CD14-positive monocyte (primary cell): ENCODE data around the gene UBE2E2. TPM values are rescaled to one million over a fixed set of nuclear protein-coding genes. Genes with fewer than 3 reads are reported as not detected.

Experiments used
- DNase-seq, 3 donors: peaks; one replicate each; pipeline ENCODE4 v3.0.0-alpha.2; 2011 to 2022
- H2AFZ ChIP-seq: 2 replicates; pipeline ENCODE4 v1.6.0; 2012; ENCODE audit warnings: mild to moderate bottlenecking, low read depth, low read length, inconsistent platforms; ENCODE audit not compliant: insufficient read depth, poor library complexity, severe bottlenecking
- H3K27ac ChIP-seq, 2 donors: 1 replicate in 1 of 2; 2 replicates in 1 of 2; pipeline ENCODE4 v1.5.1; 2012 to 2013; ENCODE audit warnings: low read length in 2 of 2, control low read depth in 1 of 2, inconsistent platforms in 1 of 2, low read depth in 1 of 2, mild to moderate bottlenecking in 1 of 2
- H3K27me3 ChIP-seq, 2 donors: one replicate each; pipeline versions ENCODE4 v1.6.0 to v1.6.1; 2011 to 2013; ENCODE audit warnings: low read length in 2 of 2; ENCODE audit not compliant: control insufficient read depth in 2 of 2, insufficient read depth in 2 of 2
- H3K36me3 ChIP-seq, 2 donors: replicated peaks in 1 of 2; 1 replicate in 1 of 2; 2 replicates in 1 of 2; pipeline versions ENCODE4 v1.5.1 to v1.6.1; 2012 to 2013; ENCODE audit warnings: low read length in 2 of 2, control low read depth in 1 of 2, inconsistent platforms in 1 of 2, mild to moderate bottlenecking in 1 of 2; ENCODE audit not compliant: insufficient read depth in 2 of 2, control insufficient read depth in 1 of 2
- H3K4me1 ChIP-seq, 2 donors: 1 replicate in 1 of 2; 2 replicates in 1 of 2; pipeline versions ENCODE4 v1.5.1 to v1.6.1; 2012 to 2013; ENCODE audit warnings: low read length in 2 of 2, control low read depth in 1 of 2, inconsistent platforms in 1 of 2, mild to moderate bottlenecking in 1 of 2, moderate library complexity in 1 of 2; ENCODE audit not compliant: insufficient read depth in 2 of 2, control insufficient read depth in 1 of 2
- H3K4me2 ChIP-seq: replicated peaks from 2 replicates; pipeline ENCODE3; 2012; ENCODE audit warnings: low read length, moderate library complexity, mild to moderate bottlenecking; ENCODE audit not compliant: poor library complexity, severe bottlenecking; ENCODE audit errors: extremely low read depth
- H3K4me3 ChIP-seq, 3 experiments: fragments of 200-600 bp in 1 of 3; sonication (generic) in 1 of 3; replicated peaks in 1 of 3; 1 replicate in 2 of 3; 2 replicates in 1 of 3; pipeline ENCODE4 v1.5.1; 2011 to 2013; ENCODE audit warnings: low read length in 3 of 3, mild to moderate bottlenecking in 3 of 3, control low read depth in 2 of 3, low read depth in 2 of 3, inconsistent platforms in 1 of 3, moderate library complexity in 1 of 3
- H3K79me2 ChIP-seq: 2 replicates; pipeline ENCODE4 v1.6.0; 2012; ENCODE audit warnings: mild to moderate bottlenecking, control low read depth, inconsistent platforms, low read length, moderate library complexity; ENCODE audit not compliant: insufficient read depth
- H3K9ac ChIP-seq: 2 replicates; pipeline ENCODE4 v1.6.0; 2017; ENCODE audit warnings: low read length, mild to moderate bottlenecking; ENCODE audit not compliant: insufficient read depth, poor library complexity, severe bottlenecking
- H3K9me3 ChIP-seq, 2 donors: replicated peaks in 1 of 2; 1 replicate in 1 of 2; 2 replicates in 1 of 2; pipeline versions ENCODE4 v1.5.1 to v1.6.1; 2012 to 2013; ENCODE audit warnings: low read length in 2 of 2, control low read depth in 1 of 2; ENCODE audit not compliant: control insufficient read depth in 1 of 2, insufficient read depth in 1 of 2
- H4K20me1 ChIP-seq: 2 replicates; pipeline ENCODE4 v1.6.0; 2012; ENCODE audit warnings: mild to moderate bottlenecking, low read length, control low read depth, moderate library complexity; ENCODE audit not compliant: insufficient read depth
- H3K27ac Mint-ChIP-seq, 7 donors: one replicate each; pipeline ENCODE4 v1.8.0; 2020; ENCODE audit warnings: mild to moderate bottlenecking in 7 of 7, mixed read lengths in 7 of 7, moderate library complexity in 6 of 7, inconsistent platforms in 2 of 7
- H3K27me3 Mint-ChIP-seq, 3 donors: one replicate each; pipeline ENCODE4 v1.8.0; 2021 to 2022; ENCODE audit warnings: low read depth in 3 of 3, mild to moderate bottlenecking in 3 of 3, mixed read lengths in 3 of 3, moderate library complexity in 3 of 3, inconsistent platforms in 1 of 3
- H3K36me3 Mint-ChIP-seq, 2 donors: one replicate each; pipeline ENCODE4 v1.8.0; 2020; ENCODE audit warnings: mixed read lengths in 2 of 2, inconsistent platforms in 1 of 2, mild to moderate bottlenecking in 1 of 2
- H3K4me1 Mint-ChIP-seq: one replicate; pipeline ENCODE4 v1.8.0; 2020; ENCODE audit warnings: mild to moderate bottlenecking, mixed read lengths
- H3K4me3 Mint-ChIP-seq, 2 donors: one replicate each; pipeline ENCODE4 v1.8.0; 2020; ENCODE audit warnings: mild to moderate bottlenecking in 2 of 2, mixed read lengths in 2 of 2, moderate library complexity in 1 of 2
- H3K9me3 Mint-ChIP-seq, 7 donors: one replicate each; pipeline ENCODE4 v1.8.0; 2020 to 2022; ENCODE audit warnings: mixed read lengths in 7 of 7, mild to moderate bottlenecking in 6 of 7, moderate library complexity in 6 of 7, inconsistent platforms in 2 of 7
- CTCF ChIP-seq: fragments of 200-600 bp; IDR thresholded peaks from one replicate; pipeline ENCODE4 v1.8.0; 2022; ENCODE audit warnings: antibody characterized with exemption, mild to moderate bottlenecking
- WGBS: methylation state at CpG from one replicate; pipeline ENCODE4 v1.1.5; 2013; ENCODE audit warnings: missing lambda C conversion rate; ENCODE audit not compliant: insufficient coverage; 5-methylcytosine and 5-hydroxymethylcytosine counted together
- intact Hi-C, 2 donors: fragments of 100-400 bp; cut with micrococcal nuclease; formaldehyde crosslinking; loops; one replicate each; pipeline versions ENCODE4 v1.15.0 to v1.15.1; 2023
- polyA plus RNA-seq, 3 donors: library from polyadenylated mRNA; depleted of rRNA in 1 of 3; unstranded in 2 of 3; stranded (reverse) in 1 of 3; fragments of 300-500 nt in 2 of 3; fragments of >200 nt in 1 of 3; fragmentation: Illumina TruSeq in 2 of 3; gene quantifications; 1 replicate in 2 of 3; 2 replicates in 1 of 3; pipeline ENCODE4 v1.2.3, GENCODE V29; 2012 to 2021

Gene UBE2E2
- polyA plus RNA-seq, 3 donors, result 25.8 to 78.0 (median 66.3) TPM

DNA sequence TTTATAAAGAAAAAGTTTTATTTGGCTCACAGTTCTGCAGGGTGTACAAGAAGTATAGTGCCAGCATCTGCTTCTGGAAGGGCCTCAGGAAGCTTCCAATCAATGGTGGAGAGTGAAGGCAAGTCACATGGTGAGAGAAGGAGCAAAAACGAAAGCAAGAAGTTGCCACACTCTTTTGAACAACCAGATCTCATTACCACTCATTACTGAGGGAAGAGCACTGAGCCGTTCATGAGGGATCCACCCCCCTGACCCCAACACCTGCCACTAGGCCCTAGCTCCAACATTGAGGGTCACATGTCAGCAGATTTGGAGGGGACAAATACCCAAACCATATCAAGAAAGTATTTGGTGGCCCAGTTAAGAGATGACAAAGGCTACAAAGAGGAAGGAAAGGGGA, 363.4 kb downstream of the UBE2E2 start:
- H4K20me1 ChIP-seq, result no peaks in the 10 kb centered on the region
- peaks cover 2 to 7% (median 3%) of the 10 kb centered on the region in 7 donors for H3K9me3 Mint-ChIP-seq
- H3K9ac ChIP-seq, result no peak overlapping the region
- H3K27ac ChIP-seq, result no peak overlapping the region
- H3K4me3 ChIP-seq, result no peak overlapping the region
- H2AFZ ChIP-seq, result no peak overlapping the region
- H3K4me2 ChIP-seq, result no peak overlapping the region
- peaks cover 6% of the 10 kb centered on the region in 2 donors for H3K36me3 Mint-ChIP-seq
- intact Hi-C loops, result no loop called here
- no peak for DNase-seq
- TF ChIP-seq CTCF, result no peak
- no peak overlapping the region for H3K4me3 Mint-ChIP-seq
- no peaks in the 10 kb centered on the region for H3K4me1 ChIP-seq
- peaks cover 4% of the 10 kb centered on the region for H3K4me1 Mint-ChIP-seq
- peaks cover 0 to 1% (median 0%) of the 10 kb centered on the region in 3 donors for H3K27me3 Mint-ChIP-seq
- H3K36me3 ChIP-seq, result no peaks in the 10 kb centered on the region
- H3K79me2 ChIP-seq, result no peaks in the 10 kb centered on the region
- no peaks in the 10 kb centered on the region for H3K27me3 ChIP-seq
- no peaks in the 10 kb centered on the region for H3K9me3 ChIP-seq
- H3K27ac Mint-ChIP-seq, result no peak overlapping the region
- no CpG with 5 or more reads among the region's 2 CpGs for WGBS

DNA sequence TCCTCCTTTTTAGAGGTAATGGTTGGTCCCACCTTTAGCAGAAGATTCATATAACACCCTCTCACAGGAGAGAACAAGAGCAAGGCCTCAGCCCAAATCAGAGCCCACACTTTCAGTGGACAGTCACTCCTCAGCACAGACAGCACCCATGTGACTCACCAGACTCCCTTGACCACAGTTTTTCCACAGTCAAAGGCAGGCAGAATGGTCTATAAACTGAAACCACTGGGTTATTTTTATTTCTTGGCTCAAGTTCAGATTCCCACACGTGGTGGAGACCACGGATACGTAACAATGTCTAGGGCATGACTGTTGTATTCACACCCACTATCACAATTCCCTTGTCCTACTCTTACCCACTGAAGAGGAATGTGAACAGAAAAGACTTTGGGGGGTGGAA, 364.8 kb downstream of the UBE2E2 start:
- Mint-ChIP-seq H3K4me1 (peaks cover 4% of the 10 kb centered on the region), H3K27me3 (peaks cover 0 to 1% (median 0%) of the 10 kb centered on the region in 3 donors), H3K27ac (peak overlapping the region in 3 of 7 donors; percentile 4 to 62 (median 29)), H3K4me3 (no peak overlapping the region), H3K36me3 (peaks cover 6 to 8% of the 10 kb centered on the region in 2 donors), H3K9me3 (peaks cover 3 to 9% (median 5%) of the 10 kb centered on the region in 7 donors)
- H3K79me2 ChIP-seq, result no peaks in the 10 kb centered on the region
- WGBS, result no CpG with 5 or more reads among the region's 3 CpGs
- H3K27ac ChIP-seq, result no peak overlapping the region
- H3K36me3 ChIP-seq, result no peaks in the 10 kb centered on the region
- no peaks in the 10 kb centered on the region for H3K4me1 ChIP-seq
- no peak overlapping the region for H2AFZ ChIP-seq
- no peaks in the 10 kb centered on the region for H4K20me1 ChIP-seq
- no peak overlapping the region for H3K9ac ChIP-seq
- no peak for TF ChIP-seq CTCF
- intact Hi-C loops, result no loop called here
- no peak overlapping the region for H3K4me2 ChIP-seq
- no peak overlapping the region for H3K4me3 ChIP-seq
- no peaks in the 10 kb centered on the region for H3K27me3 ChIP-seq
- peak in 1 of 3 donors; percentile 25 for DNase-seq
- no peaks in the 10 kb centered on the region for H3K9me3 ChIP-seq
